NCI-H1105 (cell line): ENCODE data around the gene SNED1.

Experiments used
- DNase-seq: peaks from one replicate; lab custom pipeline; 2025; lab: John Stamatoyannopoulos, UW

SNED1 gene

GRCh38 chr2:241029599-241030332 is 31.3 kb downstream of the SNED1 start:
- DNase-seq, result no peak

GRCh38 chr2:241030333-241030680 is 31.9 kb downstream of the SNED1 start:
- DNase-seq, result no peak

GRCh38 chr2:241030883-241031282 is 32.5 kb downstream of the SNED1 start:
- no peak for DNase-seq

GRCh38 chr2:241031436-241032165 is 33.2 kb downstream of the SNED1 start:
- DNase-seq, result no peak

- no peak for DNase-seq
These were observed 35.0 kb downstream of the SNED1 start for GRCh38 chr2:241033336-241033987.

- no peak for DNase-seq
These were observed 35.6 kb downstream of the SNED1 start for GRCh38 chr2:241033994-241034393.

- no peak for DNase-seq
These were observed 36.2 kb downstream of the SNED1 start for GRCh38 chr2:241034490-241035141.

- DNase-seq, result no peak
These were observed 36.9 kb downstream of the SNED1 start for GRCh38 chr2:241035142-241035817.

GRCh38 chr2:241035818-241036396 is 37.5 kb downstream of the SNED1 start:
- DNase-seq, result peak; percentile 30

GRCh38 chr2:241036397-241036963 is 38.1 kb downstream of the SNED1 start:
- peak; percentile 43 for DNase-seq

GRCh38 chr2:241036964-241037421 is 38.6 kb downstream of the SNED1 start:
- no peak for DNase-seq

GRCh38 chr2:241037498-241037897 is 39.1 kb downstream of the SNED1 start:
- DNase-seq, result no peak

GRCh38 chr2:241038374-241039180 is 40.2 kb downstream of the SNED1 start:
- no peak for DNase-seq

- DNase-seq, result no peak
These were observed 41.0 kb downstream of the SNED1 start for GRCh38 chr2:241039416-241039815.

- no peak for DNase-seq
These were observed 41.8 kb downstream of the SNED1 start for GRCh38 chr2:241040081-241040803.

GRCh38 chr2:241041589-241042158 is 43.3 kb downstream of the SNED1 start:
- DNase-seq, result no peak

- no peak for DNase-seq
These were observed 45.2 kb downstream of the SNED1 start for GRCh38 chr2:241043581-241043980.

GRCh38 chr2:241047253-241048010 is 49.0 kb downstream of the SNED1 start:
- DNase-seq, result no peak
